ENCODE measurements around the gene ARHGEF7.
A peak's percentile ranks its signal among the peaks of the same experiment; 100 is the strongest.

Gene ARHGEF7

GRCh38 chr13:111265701-111266035 lies 150.6 kb downstream of the ARHGEF7 start:
- Histone ChIP-seq H3K23ac (ENCODE audit: low read length) (no peak overlapping the region), H3K27me3 (ENCODE audit: insufficient read depth, low read length, poor library complexity) (no peaks in the 10 kb centered on the region), H3K9ac (ENCODE audit: low read length) (no peak overlapping the region), H3K4me2 (ENCODE audit: low read length) (no peak overlapping the region), H3K4me3 (ENCODE audit: low read length) (no peak overlapping the region), H3K18ac (ENCODE audit: low read length) (no peak overlapping the region), H4K8ac (ENCODE audit: low read depth, low read length) (no peak overlapping the region), H2BK120ac (ENCODE audit: low read depth, low read length) (no peak overlapping the region), H3K27ac (ENCODE audit: low read depth, low read length) (no peak overlapping the region), H3K36me3 (ENCODE audit: control insufficient read depth, insufficient read depth, low read length) (no peaks in the 10 kb centered on the region), H3K79me2 (ENCODE audit: control insufficient read depth, insufficient read depth, low read length) (no peaks in the 10 kb centered on the region), H2BK15ac (replicated peaks; ENCODE audit: low read depth) (no peak overlapping the region), H3K4me1 (ENCODE audit: control insufficient read depth, low read depth, low read length) (peaks cover 13% of the 10 kb centered on the region), H4K5ac (ENCODE audit: low read length) (no peak overlapping the region), H3K4ac (ENCODE audit: low read depth, low read length) (peak overlapping the region; percentile 6), H2AK5ac (ENCODE audit: low read length) (no peak overlapping the region), H3K79me1 (ENCODE audit: low read length) (peaks cover 8% of the 10 kb centered on the region), H3K56ac (ENCODE audit: low read length) (peak overlapping the region; percentile 6), H2BK5ac (ENCODE audit: low read length) (no peak overlapping the region)
- DNase-seq, result peak; percentile 29
- no CpG with 5 or more reads among the region's 7 CpGs for WGBS (ENCODE audit: extremely low coverage, insufficient coverage, low lambda C conversion rate)

- DNase-seq, result no peak
Measured at GRCh38 chr13:111267205-111267604, 152.1 kb downstream of the ARHGEF7 start.

GRCh38 chr13:111267784-111268183 lies 152.7 kb downstream of the ARHGEF7 start:
- no peak overlapping the region for H2AK5ac ChIP-seq (ENCODE audit: low read length)
- H3K4me3 ChIP-seq (ENCODE audit: low read length), result no peak overlapping the region
- H3K27ac ChIP-seq (ENCODE audit: low read depth, low read length), result no peak overlapping the region
- H3K18ac ChIP-seq (ENCODE audit: low read length), result no peak overlapping the region
- H3K79me2 ChIP-seq (ENCODE audit: control insufficient read depth, insufficient read depth, low read length), result no peaks in the 10 kb centered on the region
- H3K9ac ChIP-seq (ENCODE audit: low read length), result no peak overlapping the region
- H3K4me1 ChIP-seq (ENCODE audit: control insufficient read depth, low read depth, low read length), result peaks cover 13% of the 10 kb centered on the region
- peaks cover 12% of the 10 kb centered on the region for H3K79me1 ChIP-seq (ENCODE audit: low read length)
- H3K23ac ChIP-seq (ENCODE audit: low read length), result no peak overlapping the region
- no peaks in the 10 kb centered on the region for H3K36me3 ChIP-seq (ENCODE audit: control insufficient read depth, insufficient read depth, low read length)
- no CpG with 5 or more reads among the region's 2 CpGs for WGBS (ENCODE audit: extremely low coverage, insufficient coverage, low lambda C conversion rate)
- no peak overlapping the region for H3K4me2 ChIP-seq (ENCODE audit: low read length)
- no peak overlapping the region for H3K4ac ChIP-seq (ENCODE audit: low read depth, low read length)
- H4K8ac ChIP-seq (ENCODE audit: low read depth, low read length), result no peak overlapping the region
- H2BK15ac ChIP-seq (replicated peaks; ENCODE audit: low read depth), result no peak overlapping the region
- no peak for DNase-seq
- H2BK120ac ChIP-seq (ENCODE audit: low read depth, low read length), result no peak overlapping the region
- no peak overlapping the region for H3K56ac ChIP-seq (ENCODE audit: low read length)
- H4K5ac ChIP-seq (ENCODE audit: low read length), result no peak overlapping the region
- H2BK5ac ChIP-seq (ENCODE audit: low read length), result no peak overlapping the region
- H3K27me3 ChIP-seq (ENCODE audit: insufficient read depth, low read length, poor library complexity), result no peaks in the 10 kb centered on the region

More at GRCh38 chr13:111267205-111267604, 152.1 kb downstream of the ARHGEF7 start:
- Histone ChIP-seq H4K8ac (ENCODE audit: low read depth, low read length) (no peak overlapping the region), H3K79me2 (ENCODE audit: control insufficient read depth, insufficient read depth, low read length) (no peaks in the 10 kb centered on the region), H3K4ac (ENCODE audit: low read depth, low read length) (no peak overlapping the region), H3K23ac (ENCODE audit: low read length) (no peak overlapping the region), H2AK5ac (ENCODE audit: low read length) (no peak overlapping the region), H3K27me3 (ENCODE audit: insufficient read depth, low read length, poor library complexity) (no peaks in the 10 kb centered on the region), H3K56ac (ENCODE audit: low read length) (no peak overlapping the region), H2BK5ac (ENCODE audit: low read length) (no peak overlapping the region), H3K4me2 (ENCODE audit: low read length) (no peak overlapping the region), H3K27ac (ENCODE audit: low read depth, low read length) (no peak overlapping the region), H3K9ac (ENCODE audit: low read length) (no peak overlapping the region), H4K5ac (ENCODE audit: low read length) (no peak overlapping the region), H3K36me3 (ENCODE audit: control insufficient read depth, insufficient read depth, low read length) (no peaks in the 10 kb centered on the region), H3K79me1 (ENCODE audit: low read length) (peaks cover 12% of the 10 kb centered on the region), H3K4me3 (ENCODE audit: low read length) (no peak overlapping the region), H2BK120ac (ENCODE audit: low read depth, low read length) (no peak overlapping the region), H2BK15ac (replicated peaks; ENCODE audit: low read depth) (no peak overlapping the region), H3K18ac (ENCODE audit: low read length) (no peak overlapping the region), H3K4me1 (ENCODE audit: control insufficient read depth, low read depth, low read length) (peaks cover 13% of the 10 kb centered on the region)
- WGBS (ENCODE audit: extremely low coverage, insufficient coverage, low lambda C conversion rate), result no CpG with 5 or more reads among the region's 5 CpGs

- no CpG with 5 or more reads among the region's 10 CpGs for WGBS (ENCODE audit: extremely low coverage, insufficient coverage, low lambda C conversion rate)
- no peak overlapping the region for H3K27ac ChIP-seq (ENCODE audit: low read depth, low read length)
Measured at GRCh38 chr13:111269508-111269907, 154.4 kb downstream of the ARHGEF7 start.

GRCh38 chr13:111270126-111270525 lies 155.0 kb downstream of the ARHGEF7 start:
- Histone ChIP-seq H3K4me3 (ENCODE audit: low read length) (no peak overlapping the region), H2BK5ac (ENCODE audit: low read length) (no peak overlapping the region), H3K4ac (ENCODE audit: low read depth, low read length) (no peak overlapping the region), H3K27ac (ENCODE audit: low read depth, low read length) (no peak overlapping the region), H3K4me1 (ENCODE audit: control insufficient read depth, low read depth, low read length) (peaks cover 10% of the 10 kb centered on the region), H3K27me3 (ENCODE audit: insufficient read depth, low read length, poor library complexity) (no peaks in the 10 kb centered on the region), H2AK5ac (ENCODE audit: low read length) (no peak overlapping the region), H3K18ac (ENCODE audit: low read length) (no peak overlapping the region), H4K5ac (ENCODE audit: low read length) (no peak overlapping the region), H2BK15ac (replicated peaks; ENCODE audit: low read depth) (no peak overlapping the region), H3K4me2 (ENCODE audit: low read length) (no peak overlapping the region), H3K79me2 (ENCODE audit: control insufficient read depth, insufficient read depth, low read length) (no peaks in the 10 kb centered on the region), H3K79me1 (ENCODE audit: low read length) (peaks cover 7% of the 10 kb centered on the region), H3K56ac (ENCODE audit: low read length) (no peak overlapping the region), H3K23ac (ENCODE audit: low read length) (no peak overlapping the region), H3K9ac (ENCODE audit: low read length) (no peak overlapping the region), H4K8ac (ENCODE audit: low read depth, low read length) (no peak overlapping the region), H3K36me3 (ENCODE audit: control insufficient read depth, insufficient read depth, low read length) (no peaks in the 10 kb centered on the region), H2BK120ac (ENCODE audit: low read depth, low read length) (no peak overlapping the region)
- no peak for DNase-seq
- no CpG with 5 or more reads among the region's 5 CpGs for WGBS (ENCODE audit: extremely low coverage, insufficient coverage, low lambda C conversion rate)

More at GRCh38 chr13:111269508-111269907, 154.4 kb downstream of the ARHGEF7 start:
- Histone ChIP-seq H3K4me2 (ENCODE audit: low read length) (no peak overlapping the region), H2BK15ac (replicated peaks; ENCODE audit: low read depth) (no peak overlapping the region), H3K4me1 (ENCODE audit: control insufficient read depth, low read depth, low read length) (peaks cover 10% of the 10 kb centered on the region), H3K18ac (ENCODE audit: low read length) (no peak overlapping the region), H3K56ac (ENCODE audit: low read length) (no peak overlapping the region), H3K27me3 (ENCODE audit: insufficient read depth, low read length, poor library complexity) (no peaks in the 10 kb centered on the region), H3K36me3 (ENCODE audit: control insufficient read depth, insufficient read depth, low read length) (no peaks in the 10 kb centered on the region), H3K4me3 (ENCODE audit: low read length) (no peak overlapping the region), H2BK5ac (ENCODE audit: low read length) (no peak overlapping the region), H2BK120ac (ENCODE audit: low read depth, low read length) (no peak overlapping the region), H3K23ac (ENCODE audit: low read length) (no peak overlapping the region), H4K8ac (ENCODE audit: low read depth, low read length) (no peak overlapping the region), H3K79me2 (ENCODE audit: control insufficient read depth, insufficient read depth, low read length) (no peaks in the 10 kb centered on the region), H3K4ac (ENCODE audit: low read depth, low read length) (no peak overlapping the region), H4K5ac (ENCODE audit: low read length) (no peak overlapping the region), H3K79me1 (ENCODE audit: low read length) (peaks cover 7% of the 10 kb centered on the region), H2AK5ac (ENCODE audit: low read length) (no peak overlapping the region), H3K9ac (ENCODE audit: low read length) (no peak overlapping the region)
- peak; percentile 12 for DNase-seq

All from mesendoderm (in vitro differentiated cells).